GM12878 (cell line): Measurements from ENCODE around the gene HSD17B14.

Experiments used
- CTCF ChIP-seq, 3 experiments: IDR thresholded peaks in 2 of 3; conservative IDR thresholded peaks in 1 of 3; 2 replicates each; pipeline ENCODE4 v1.5.1; 2011; ENCODE audit warnings: low read depth in 3 of 3, low read length in 3 of 3, mild to moderate bottlenecking in 3 of 3, control low read depth in 2 of 3, moderate library complexity in 2 of 3, inconsistent platforms in 1 of 3, mixed read lengths in 1 of 3; ENCODE audit not compliant: control insufficient read depth in 2 of 3, insufficient read depth in 1 of 3; ENCODE audit errors: extremely low read depth in 1 of 3
- MAX ChIP-seq: IDR thresholded peaks from 2 replicates; pipeline ENCODE4 v1.6.1; 2012; ENCODE audit warnings: low read depth, low read length, improper control_type of control experiment

- TF ChIP-seq CTCF (IDR thresholded peaks at IDR 0.05 in 2 of 3, conservative IDR thresholded peaks at IDR 0.05 in 1 of 3; ENCODE audit: control insufficient read depth in 2 of 3, extremely low read depth in 1 of 3, insufficient read depth in 1 of 3, low read depth in 3 of 3, low read length in 3 of 3) (peak; percentile 75 to 85 (median 78)), MAX (no peak)
These were observed 6.5 kb upstream of the HSD17B14 start for GRCh38 chr19:48842789-48843162.
